GM23248 (cell line): ENCODE results near the gene STRAP. TPM values are rescaled to one million over a fixed set of nuclear protein-coding genes. Genes with fewer than 3 reads are reported as not detected.

Source experiments
- DNase-seq: peaks from one replicate; pipeline ENCODE4 v3.0.0-alpha.2; 2015
- H2AFZ ChIP-seq: fragments of 200-600 bp; sonication (generic); 2 replicates; pipeline ENCODE4 v1.6.1; 2016; ENCODE audit warnings: antibody characterized with exemption
- H3F3A ChIP-seq: fragments of 200-600 bp; sonication (generic); 2 replicates; pipeline ENCODE4 v1.6.1; 2016; ENCODE audit warnings: mild to moderate bottlenecking, antibody characterized with exemption, mixed run types; ENCODE audit not compliant: insufficient read depth
- H3K27ac ChIP-seq: fragments of 200-600 bp; sonication (generic); 2 replicates; pipeline ENCODE4 v1.5.1; 2016; ENCODE audit warnings: mild to moderate bottlenecking
- H3K27me3 ChIP-seq: fragments of 200-600 bp; sonication (generic); replicated peaks from 2 replicates; pipeline ENCODE4 v1.6.1; 2016; ENCODE audit warnings: mild to moderate bottlenecking; ENCODE audit not compliant: insufficient read depth
- H3K36me3 ChIP-seq: fragments of 200-600 bp; sonication (generic); 2 replicates; pipeline ENCODE4 v1.6.1; 2016; ENCODE audit warnings: low read depth, mild to moderate bottlenecking
- H3K4me1 ChIP-seq: fragments of 200-600 bp; sonication (generic); 2 replicates; pipeline ENCODE4 v1.6.1; 2016; ENCODE audit warnings: mild to moderate bottlenecking; ENCODE audit not compliant: insufficient read depth
- H3K4me2 ChIP-seq: fragments of 200-600 bp; sonication (generic); one replicate; pipeline ENCODE4 v1.6.1; 2016; ENCODE audit warnings: mild to moderate bottlenecking; ENCODE audit not compliant: unreplicated experiment
- H3K4me3 ChIP-seq: fragments of 200-600 bp; sonication (generic); 2 replicates; pipeline ENCODE4 v1.5.1; 2016; ENCODE audit warnings: mild to moderate bottlenecking
- H3K79me2 ChIP-seq: fragments of 200-600 bp; sonication (generic); 2 replicates; pipeline ENCODE4 v1.6.1; 2016; ENCODE audit warnings: mild to moderate bottlenecking; ENCODE audit not compliant: insufficient read depth
- H3K9ac ChIP-seq: fragments of 200-600 bp; sonication (generic); 2 replicates; pipeline ENCODE4 v1.6.1; 2016; ENCODE audit warnings: mild to moderate bottlenecking
- H3K9me2 ChIP-seq: fragments of 200-600 bp; sonication (generic); 2 replicates; pipeline ENCODE4 v1.6.1; 2016; ENCODE audit warnings: mixed run types, mild to moderate bottlenecking, moderate library complexity; ENCODE audit not compliant: insufficient read depth
- H3K9me3 ChIP-seq: fragments of 200-600 bp; sonication (generic); one replicate; pipeline ENCODE4 v1.6.1; 2017; ENCODE audit warnings: low read depth
- H4K20me1 ChIP-seq: fragments of 200-600 bp; sonication (generic); 2 replicates; pipeline ENCODE4 v1.6.0; 2016; ENCODE audit not compliant: insufficient read depth
- EZH2 ChIP-seq: fragments of 200-600 bp; sonication (generic); IDR thresholded peaks from 2 replicates; pipeline ENCODE4 v1.6.1; 2018; ENCODE audit warnings: antibody characterized with exemption, mild to moderate bottlenecking; ENCODE audit not compliant: insufficient read depth, poor library complexity, severe bottlenecking
- EZH2phosphoT487 ChIP-seq: fragments of 200-600 bp; sonication (generic); IDR thresholded peaks from 2 replicates; pipeline ENCODE4 v1.6.1; 2018; ENCODE audit warnings: antibody characterized with exemption, moderate library complexity, mild to moderate bottlenecking, low read depth; ENCODE audit not compliant: insufficient read depth
- WGBS, 2 experiments: methylation state at CpG; one replicate each; pipeline ENCODE4 v1.1.6; 2015 to 2017; ENCODE audit warnings: low lambda C conversion rate in 2 of 2, low coverage in 1 of 2; ENCODE audit errors: missing lambda C conversion rate in 2 of 2; 5-methylcytosine and 5-hydroxymethylcytosine counted together
- in situ Hi-C: fragments of 300-500 bp; cut with MboI; formaldehyde crosslinking; loops from 2 replicates; pipeline ENCODE4 v1.15.0; 2020
- polyA plus RNA-seq: library from polyadenylated mRNA; unstranded; fragments of >200 nt; fragmentation: Nextera tagmentation; extraction: Ambion mirVana; gene quantifications from 2 replicates; pipeline ENCODE4 v1.2.1, GENCODE V29; 2016
- total RNA-seq: library from RNA; depleted of rRNA; stranded (reverse); fragments of >200 nt; shearing (Covaris generic); gene quantifications from 2 replicates; pipeline ENCODE4 v1.2.3, GENCODE V29; 2014

The STRAP gene
- total and polyA plus RNA-seq, 2 experiments from 2014 or later = 128 to 284 TPM

- Histone ChIP-seq H3K79me2 (peaks cover 86% of the 10 kb centered on the region), H2AFZ (no peak overlapping the region), H3K27me3 (no peaks in the 10 kb centered on the region), H4K20me1 (no peaks in the 10 kb centered on the region), H3K9me2 (no peaks in the 10 kb centered on the region), H3K27ac (no peak overlapping the region), H3K36me3 (no peaks in the 10 kb centered on the region), H3K4me2 (no peak overlapping the region), H3K9ac (no peak overlapping the region), H3K4me3 (no peak overlapping the region), H3K4me1 (peaks cover 39% of the 10 kb centered on the region), H3K9me3 (no peaks in the 10 kb centered on the region), H3F3A (peaks cover 15% of the 10 kb centered on the region)
- in situ Hi-C loops = no loop called here
- WGBS, 2 experiments = 84 to 86% methylated on average over 3 of the region's 3 CpGs
- peak; percentile 11 for DNase-seq
- TF ChIP-seq EZH2phosphoT487 (no peak), EZH2 (no peak)
Observed at GRCh38 chr12:15931590-15932053, 49.4 kb downstream of the STRAP start.

GRCh38 chr12:15932327-15932726 is 50.1 kb downstream of the STRAP start:
- Histone ChIP-seq H3K27ac (no peak overlapping the region), H3K9me3 (no peaks in the 10 kb centered on the region), H3K4me2 (no peak overlapping the region), H3K27me3 (no peaks in the 10 kb centered on the region), H2AFZ (no peak overlapping the region), H3K4me3 (no peak overlapping the region), H4K20me1 (no peaks in the 10 kb centered on the region), H3K79me2 (peaks cover 86% of the 10 kb centered on the region), H3K9me2 (no peaks in the 10 kb centered on the region), H3F3A (peaks cover 13% of the 10 kb centered on the region), H3K9ac (no peak overlapping the region), H3K36me3 (no peaks in the 10 kb centered on the region), H3K4me1 (peaks cover 36% of the 10 kb centered on the region)
- WGBS, 2 experiments = 97 to 100% methylated on average over 1 of the region's 1 CpG
- in situ Hi-C loops = no loop called here
- TF ChIP-seq EZH2 (no peak), EZH2phosphoT487 (no peak)
- DNase-seq = no peak

GRCh38 chr12:15932971-15933370 is 50.8 kb downstream of the STRAP start:
- TF ChIP-seq EZH2phosphoT487 = no peak
- no peak for TF ChIP-seq EZH2
- Histone ChIP-seq H4K20me1 (no peaks in the 10 kb centered on the region), H3F3A (peaks cover 8% of the 10 kb centered on the region), H3K9me2 (no peaks in the 10 kb centered on the region), H2AFZ (no peak overlapping the region), H3K79me2 (peaks cover 89% of the 10 kb centered on the region), H3K4me1 (peaks cover 30% of the 10 kb centered on the region), H3K9ac (no peak overlapping the region), H3K27me3 (no peaks in the 10 kb centered on the region), H3K27ac (no peak overlapping the region), H3K36me3 (no peaks in the 10 kb centered on the region), H3K9me3 (no peaks in the 10 kb centered on the region), H3K4me3 (no peak overlapping the region), H3K4me2 (no peak overlapping the region)
- WGBS, 2 experiments = 91 to 100% methylated on average over 3 of the region's 3 CpGs
- in situ Hi-C loops = no loop called here
- DNase-seq = no peak

- peak; percentile 43 for DNase-seq
- in situ Hi-C loops = no loop called here
- H3K4me2 ChIP-seq = no peak overlapping the region
Observed at GRCh38 chr12:15933751-15934150, 51.6 kb downstream of the STRAP start.

GRCh38 chr12:15936751-15937150 is 54.6 kb downstream of the STRAP start:
- no peaks in the 10 kb centered on the region for H3K9me2 ChIP-seq
- no peak overlapping the region for H3K9ac ChIP-seq
- in situ Hi-C loops = no loop called here
- H4K20me1 ChIP-seq = no peaks in the 10 kb centered on the region
- H2AFZ ChIP-seq = no peak overlapping the region
- H3K4me1 ChIP-seq = 0 out of 2 replicates have a peak, but pooled peaks cover 7% of the 10 kb centered on the region
- no peak overlapping the region for H3K27ac ChIP-seq
- H3K4me2 ChIP-seq = no peak overlapping the region
- TF ChIP-seq EZH2 (no peak), EZH2phosphoT487 (no peak)
- H3K79me2 ChIP-seq = peaks cover 81% of the 10 kb centered on the region
- no peak for DNase-seq
- H3F3A ChIP-seq = no peaks in the 10 kb centered on the region
- no peaks in the 10 kb centered on the region for H3K9me3 ChIP-seq
- WGBS, 2 experiments = 93 to 98% methylated on average over 2 to 3 of the region's 3 CpGs
- H3K27me3 ChIP-seq = no peaks in the 10 kb centered on the region
- H3K4me3 ChIP-seq = no peak overlapping the region
- H3K36me3 ChIP-seq = no peaks in the 10 kb centered on the region

More at GRCh38 chr12:15933751-15934150, 51.6 kb downstream of the STRAP start:
- Histone ChIP-seq H4K20me1 (no peaks in the 10 kb centered on the region), H3K4me3 (no peak overlapping the region), H3K9me2 (no peaks in the 10 kb centered on the region), H3K27me3 (no peaks in the 10 kb centered on the region), H3F3A (peaks cover under 1% of the 10 kb centered on the region; the same call in 1 of the 2 replicates), H3K9me3 (no peaks in the 10 kb centered on the region), H2AFZ (no peak overlapping the region), H3K79me2 (peaks cover 95% of the 10 kb centered on the region), H3K27ac (0 out of 2 replicates have a peak overlapping the region, but pooled peaks have one; percentile 24), H3K36me3 (no peaks in the 10 kb centered on the region), H3K4me1 (peaks cover 22% of the 10 kb centered on the region), H3K9ac (no peak overlapping the region)
- TF ChIP-seq EZH2phosphoT487 = no peak
- no peak for TF ChIP-seq EZH2
- 83 to 97% methylated on average over 3 of the region's 3 CpGs for WGBS, 2 experiments
